Astrocyte (in vitro differentiated cells and primary cell): ENCODE measurements around the gene RPS25. TPM values are rescaled to one million over a fixed set of nuclear protein-coding genes. Genes with fewer than 3 reads are reported as not detected.

Experiments
- DNase-seq: peaks from one replicate; pipeline ENCODE4 v3.0.0-alpha.2; 2010; ENCODE audit warnings: low read depth
- FAIRE-seq: peaks from 2 replicates; lab custom pipeline; 2011; peaks lifted over from hg19 to GRCh38; lab: Jason Lieb, UNC
- H2AFZ ChIP-seq: 2 replicates; pipeline ENCODE4 v1.6.0; 2012; ENCODE audit warnings: low read depth, low read length, inconsistent platforms
- H3K27ac ChIP-seq: 2 replicates; pipeline ENCODE4 v1.5.1; 2011; ENCODE audit warnings: low read depth, low read length, inconsistent platforms
- H3K27me3 ChIP-seq: 2 replicates; pipeline ENCODE4 v1.6.0; 2011; ENCODE audit warnings: low read length, inconsistent platforms; ENCODE audit not compliant: insufficient read depth
- H3K36me3 ChIP-seq: 2 replicates; pipeline ENCODE4 v1.5.1; 2011; ENCODE audit warnings: low read length, inconsistent platforms; ENCODE audit not compliant: insufficient read depth
- H3K4me1 ChIP-seq: 2 replicates; pipeline ENCODE4 v1.5.1; 2011; ENCODE audit warnings: low read length, inconsistent platforms; ENCODE audit not compliant: insufficient read depth
- H3K4me2 ChIP-seq: 2 replicates; pipeline ENCODE4 v1.6.0; 2012; ENCODE audit warnings: low read length, inconsistent platforms
- H3K4me3 ChIP-seq: 2 replicates; pipeline ENCODE4 v1.5.1; 2011; ENCODE audit warnings: low read depth, mild to moderate bottlenecking, low read length, inconsistent platforms; ENCODE audit not compliant: insufficient read depth
- H3K79me2 ChIP-seq: 2 replicates; pipeline ENCODE4 v1.6.0; 2012; ENCODE audit warnings: mild to moderate bottlenecking, low read length, inconsistent platforms; ENCODE audit not compliant: insufficient read depth
- H3K9ac ChIP-seq: 2 replicates; pipeline ENCODE4 v1.6.0; 2012; ENCODE audit warnings: mild to moderate bottlenecking, low read length, inconsistent platforms
- H3K9me3 ChIP-seq: 2 replicates; pipeline ENCODE4 v1.5.1; 2012; ENCODE audit warnings: low read depth, mild to moderate bottlenecking, low read length, inconsistent platforms; ENCODE audit not compliant: insufficient read depth
- H4K20me1 ChIP-seq: 2 replicates; pipeline ENCODE4 v1.6.0; 2012; ENCODE audit warnings: low read length, inconsistent platforms; ENCODE audit not compliant: insufficient read depth
- H3K27ac Mint-ChIP-seq: one replicate; pipeline ENCODE4 v1.8.0; 2021; ENCODE audit warnings: mild to moderate bottlenecking, mixed read lengths; ENCODE audit not compliant: unreplicated experiment
- H3K27me3 Mint-ChIP-seq: one replicate; pipeline ENCODE4 v1.8.0; 2021; ENCODE audit warnings: low read depth, mixed read lengths; ENCODE audit not compliant: unreplicated experiment
- H3K36me3 Mint-ChIP-seq: one replicate; pipeline ENCODE4 v1.8.0; 2021; ENCODE audit warnings: low read depth, mixed read lengths; ENCODE audit not compliant: unreplicated experiment
- H3K4me1 Mint-ChIP-seq: one replicate; pipeline ENCODE4 v1.8.0; 2021; ENCODE audit warnings: low read depth, mixed read lengths; ENCODE audit not compliant: unreplicated experiment
- H3K4me3 Mint-ChIP-seq: one replicate; pipeline ENCODE4 v1.8.0; 2021; ENCODE audit warnings: mild to moderate bottlenecking, moderate library complexity, mixed read lengths; ENCODE audit not compliant: unreplicated experiment
- H3K9me3 Mint-ChIP-seq: one replicate; pipeline ENCODE4 v1.8.0; 2021; ENCODE audit warnings: mild to moderate bottlenecking, mixed read lengths; ENCODE audit not compliant: unreplicated experiment
- CTCF ChIP-seq: IDR thresholded peaks from 2 replicates; pipeline ENCODE4 v1.5.1; 2011; ENCODE audit warnings: low read depth, mild to moderate bottlenecking, inconsistent platforms, low read length, moderate library complexity; ENCODE audit not compliant: insufficient read depth
- EZH2 ChIP-seq: IDR thresholded peaks from 2 replicates; pipeline ENCODE4 v1.6.1; 2012; ENCODE audit warnings: mild to moderate bottlenecking, low read length, inconsistent platforms; ENCODE audit not compliant: insufficient read depth
- total RNA-seq: library from RNA; stranded (reverse); gene quantifications from 2 replicates; pipeline ENCODE4 v1.2.1, GENCODE V29; 2021

Gene RPS25
- total RNA-seq, 1 donor from 2014 or later: 750 TPM

DNA sequence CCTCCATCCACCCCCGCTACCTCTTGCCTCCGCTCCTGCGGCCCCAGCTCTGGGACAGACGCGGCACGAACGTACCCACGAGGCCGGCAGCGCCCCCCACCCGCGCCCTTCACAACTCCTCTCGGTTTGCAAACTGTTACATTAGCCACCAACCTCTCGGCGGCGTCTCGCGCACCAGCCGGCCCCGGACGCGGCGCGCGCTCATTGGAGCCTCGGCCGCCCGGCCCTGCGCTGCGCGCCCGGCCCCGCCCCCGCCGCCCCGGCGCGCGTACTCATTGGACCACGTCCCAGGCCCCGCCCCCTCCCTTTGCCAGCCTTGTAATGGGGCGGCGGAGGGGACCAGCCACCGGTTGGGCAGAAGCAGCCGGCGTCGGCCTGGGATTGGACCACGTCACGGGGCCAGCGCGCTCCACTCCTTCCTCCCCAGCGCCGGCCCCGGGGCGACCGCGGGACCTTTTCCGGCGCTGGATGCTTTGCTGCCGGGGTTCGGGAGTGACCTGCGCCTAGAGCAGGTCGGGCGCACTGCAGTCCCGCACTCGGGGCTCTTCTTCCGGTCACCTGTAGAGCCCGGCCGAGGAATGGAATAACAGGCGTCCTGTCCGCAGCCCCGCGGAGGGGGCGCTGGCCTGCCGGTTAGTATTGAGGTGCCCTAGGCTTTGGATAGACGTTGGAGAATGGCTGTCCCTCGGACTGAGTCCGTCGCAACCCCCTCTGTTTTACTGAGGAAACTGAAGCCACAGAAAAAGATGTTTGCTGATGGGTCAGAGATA is 39.0 kb upstream of the RPS25 start, which contains the start of gene HYOU1:
TSS of gene HYOU1 (minus strand) at position 206 of the 770 bp plus-strand sequence. CDS start 1,045 bp downstream, outside the sequence.
- no peak for FAIRE-seq
- peaks cover 43% of the 10 kb centered on the region for H3K79me2 ChIP-seq

GRCh38 chr11:119056421-119056999 is 38.4 kb upstream of the RPS25 start:
- H3K9me3 ChIP-seq: no peaks in the 10 kb centered on the region
- H3K4me1 ChIP-seq: peaks cover 18% of the 10 kb centered on the region
- peaks cover 39% of the 10 kb centered on the region for H3K36me3 ChIP-seq
- H3K9me3 Mint-ChIP-seq: no peaks in the 10 kb centered on the region
- peak overlapping the region; percentile 78 for H3K4me3 ChIP-seq
- no peaks in the 10 kb centered on the region for H3K27me3 ChIP-seq
- FAIRE-seq (no peak), DNase-seq (no peak)
- peaks cover 14% of the 10 kb centered on the region for H3K4me1 Mint-ChIP-seq
- peak overlapping the region; percentile 91 for H3K9ac ChIP-seq
- peaks cover 22% of the 10 kb centered on the region for H3K36me3 Mint-ChIP-seq
- no peak for TF ChIP-seq EZH2
- TF ChIP-seq CTCF: no peak
- H3K4me3 Mint-ChIP-seq: peak overlapping the region; percentile 97
- peak overlapping the region; percentile 63 for H3K27ac Mint-ChIP-seq
- H3K27ac ChIP-seq: peak overlapping the region; percentile 83
- H2AFZ ChIP-seq: peak overlapping the region; percentile 72
- H4K20me1 ChIP-seq: peaks cover 48% of the 10 kb centered on the region
- peaks cover 47% of the 10 kb centered on the region for H3K79me2 ChIP-seq
- H3K27me3 Mint-ChIP-seq: no peaks in the 10 kb centered on the region
- H3K4me2 ChIP-seq: peak overlapping the region; percentile 91

More for the DNA sequence above, 39.0 kb upstream of the RPS25 start, which contains the start of gene HYOU1:
- Mint-ChIP-seq H3K27me3 (no peaks in the 10 kb centered on the region), H3K4me1 (peaks cover 14% of the 10 kb centered on the region), H3K4me3 (peak within 1 kb of the TSS; percentile 97), H3K27ac (peak within 1 kb of the TSS; percentile 94), H3K36me3 (peaks cover 17% of the 10 kb centered on the region), H3K9me3 (no peaks in the 10 kb centered on the region)
- Histone ChIP-seq H3K27ac (peak within 1 kb of the TSS; percentile 83), H3K4me2 (peak within 1 kb of the TSS; percentile 95), H4K20me1 (peaks cover 41% of the 10 kb centered on the region), H3K4me3 (peak within 1 kb of the TSS; percentile 78), H3K27me3 (no peaks in the 10 kb centered on the region), H3K4me1 (peaks cover 18% of the 10 kb centered on the region), H2AFZ (peak within 1 kb of the TSS; percentile 72), H3K9ac (peak within 1 kb of the TSS; percentile 91), H3K9me3 (no peaks in the 10 kb centered on the region), H3K36me3 (peaks cover 32% of the 10 kb centered on the region)
- DNase-seq: peak; percentile 85
- TF ChIP-seq CTCF (no peak), EZH2 (no peak)
